GM12891 (cell line): ENCODE data around the gene DENND1A.
"Not testable (repeated sequence)": the region's sequence is repeated elsewhere in the genome, so short reads cannot be mapped to it uniquely, and the experiment has no call there.

ENCODE experiments used
- DNase-seq: peaks from one replicate; pipeline ENCODE4 v3.0.0; 2011; ENCODE audit warnings: low spot score; ENCODE audit not compliant: insufficient read length
- FAIRE-seq: peaks from 2 replicates; lab custom pipeline; 2011; peaks lifted over from hg19 to GRCh38; lab: Jason Lieb, UNC
- PAX5 ChIP-seq: IDR thresholded peaks from 2 replicates; pipeline ENCODE4 v1.6.1; 2011; ENCODE audit warnings: low read length, moderate library complexity, mild to moderate bottlenecking; ENCODE audit not compliant: insufficient read depth, severe bottlenecking
- POLR2A ChIP-seq: IDR thresholded peaks from 2 replicates; pipeline ENCODE4 v1.6.1; 2011; ENCODE audit warnings: low read depth, low read length, control low read depth
- POLR2AphosphoS5 ChIP-seq: IDR thresholded peaks from 2 replicates; pipeline ENCODE4 v1.6.1; 2011; ENCODE audit warnings: low read depth, low read length, control low read depth
- POU2F2 ChIP-seq: IDR thresholded peaks from 2 replicates; pipeline ENCODE4 v1.6.1; 2011; ENCODE audit warnings: low read depth, mild to moderate bottlenecking, control low read depth, low read length, moderate library complexity
- SPI1 ChIP-seq: IDR thresholded peaks from 2 replicates; pipeline ENCODE4 v1.6.1; 2011; ENCODE audit warnings: low read depth, low read length, control low read depth
- TAF1 ChIP-seq: IDR thresholded peaks from 2 replicates; pipeline ENCODE4 v1.6.1; 2011; ENCODE audit warnings: low read depth, low read length, control low read depth

Gene DENND1A

GRCh38 chr9:123441769-123442168, 488.2 kb downstream of the DENND1A start:
- no peak for FAIRE-seq
- TF ChIP-seq SPI1: no peak
- no peak for TF ChIP-seq POLR2AphosphoS5
- TF ChIP-seq TAF1: no peak
- TF ChIP-seq POLR2A: no peak
- TF ChIP-seq PAX5: no peak
- no peak for TF ChIP-seq POU2F2

DNA sequence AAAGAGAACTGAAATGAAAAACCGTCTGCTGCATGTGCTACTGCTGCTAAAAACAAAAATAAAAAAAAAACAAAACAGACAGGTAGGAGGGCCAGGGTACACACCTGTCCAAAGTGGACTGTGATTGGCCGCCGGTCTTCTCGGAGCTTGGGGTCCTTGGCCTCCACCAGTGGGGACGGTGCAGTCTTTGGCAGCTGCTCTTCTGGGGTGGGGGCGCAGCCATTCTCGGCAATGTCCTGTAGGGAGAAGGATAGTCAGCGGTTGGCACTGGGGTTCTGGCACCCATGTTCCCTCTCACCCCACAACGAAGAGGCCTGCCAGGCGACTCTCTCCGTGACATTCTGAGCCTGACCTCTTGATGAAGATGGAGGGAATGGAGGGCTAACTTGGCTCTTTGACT, 489.7 kb downstream of the DENND1A start:
- DNase-seq (no peak), FAIRE-seq (no peak)
- TF ChIP-seq POLR2AphosphoS5: no peak
- no peak for TF ChIP-seq PAX5

More at GRCh38 chr9:123441769-123442168, 488.2 kb downstream of the DENND1A start:
- DNase-seq: no peak

DNA sequence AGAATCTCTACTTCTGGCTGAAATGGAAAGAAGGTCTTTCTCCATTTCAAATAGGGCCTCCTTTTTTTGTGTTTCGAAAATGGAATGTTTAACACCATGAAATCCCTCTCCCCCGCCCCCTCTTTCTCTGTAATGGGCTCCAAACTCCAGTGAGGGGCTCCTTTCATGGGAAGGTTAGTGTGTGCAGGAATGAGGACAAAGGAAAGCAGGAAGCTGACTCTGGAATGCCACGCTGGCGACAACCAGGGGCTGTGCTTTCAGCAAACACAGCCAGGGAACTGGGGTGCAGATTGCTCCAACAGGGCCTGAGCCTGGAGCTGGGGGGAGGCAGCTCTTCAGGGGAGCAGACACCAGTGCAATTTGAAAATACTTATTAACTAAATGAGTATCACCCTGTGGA, 491.1 kb downstream of the DENND1A start:
- FAIRE-seq (no peak), DNase-seq (no peak)

GRCh38 chr9:123438321-123438720, 491.6 kb downstream of the DENND1A start:
- FAIRE-seq (no peak), DNase-seq (no peak)
- TF ChIP-seq POU2F2: no peak
- TF ChIP-seq PAX5: no peak
- TF ChIP-seq SPI1: no peak
- no peak for TF ChIP-seq TAF1
- TF ChIP-seq POLR2A: no peak
- TF ChIP-seq POLR2AphosphoS5: no peak

More for the DNA sequence above, 491.1 kb downstream of the DENND1A start:
- TF ChIP-seq POLR2A (no peak), SPI1 (no peak), POU2F2 (no peak), PAX5 (no peak), POLR2AphosphoS5 (no peak), TAF1 (no peak)

DNA sequence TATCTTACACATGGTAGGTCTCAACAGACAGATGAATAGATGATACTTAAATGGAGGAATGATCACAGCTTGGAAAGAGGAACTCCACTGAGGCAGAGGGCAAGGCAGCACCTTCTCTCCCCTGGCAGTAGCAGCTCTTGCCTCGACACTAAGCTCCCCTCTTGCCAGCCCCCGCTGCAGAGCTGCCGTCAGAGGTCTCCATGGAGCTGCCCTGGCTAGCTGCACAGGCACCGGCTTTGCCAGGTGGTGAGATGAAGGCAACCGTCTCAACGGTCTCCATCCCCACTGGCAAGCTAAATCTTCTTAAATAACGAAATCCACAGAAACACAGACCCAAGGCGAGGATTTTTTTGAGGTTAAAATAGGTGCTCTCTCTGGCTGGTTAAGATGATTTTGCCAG, 492.7 kb downstream of the DENND1A start:
- FAIRE-seq: no peak
- no peak for DNase-seq
- no peak for TF ChIP-seq POU2F2

GRCh38 chr9:123435471-123435870, 494.5 kb downstream of the DENND1A start:
- DNase-seq: no peak
- TF ChIP-seq PAX5 (no peak), POLR2A (no peak), TAF1 (no peak), POLR2AphosphoS5 (no peak), SPI1 (no peak), POU2F2 (no peak)
- no peak for FAIRE-seq

GRCh38 chr9:123434619-123435240, 495.2 kb downstream of the DENND1A start:
- TF ChIP-seq TAF1: no peak
- TF ChIP-seq PAX5: no peak
- TF ChIP-seq POLR2A: no peak
- no peak for TF ChIP-seq POLR2AphosphoS5
- TF ChIP-seq SPI1: no peak
- no peak for TF ChIP-seq POU2F2
- DNase-seq (no peak), FAIRE-seq (no peak)

GRCh38 chr9:123432331-123433236, 497.3 kb downstream of the DENND1A start:
- no peak for TF ChIP-seq POLR2A
- TF ChIP-seq POU2F2: no peak
- TF ChIP-seq PAX5: no peak
- no peak for TF ChIP-seq POLR2AphosphoS5
- no peak for TF ChIP-seq SPI1
- no peak for TF ChIP-seq TAF1
- FAIRE-seq: no peak
- no peak for DNase-seq

DNA sequence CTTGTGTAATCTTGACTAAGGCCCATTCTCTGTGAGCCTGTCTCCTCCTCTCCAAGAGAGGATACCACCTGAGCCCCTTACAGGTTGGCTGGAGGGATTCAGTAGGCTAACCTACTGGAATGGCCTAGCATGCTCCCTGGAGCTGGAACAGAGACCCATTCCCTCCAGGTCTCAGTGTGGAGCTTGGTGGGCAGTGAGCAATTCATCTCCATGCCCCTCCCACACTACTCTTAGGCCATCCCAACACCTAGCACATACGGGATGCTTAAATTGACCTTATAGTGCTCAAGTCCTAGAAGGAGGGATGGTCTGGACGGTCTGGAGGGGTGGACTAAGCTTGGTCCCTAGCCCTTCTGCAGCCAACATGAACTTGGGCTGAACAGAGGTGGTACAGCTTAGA, 498.3 kb downstream of the DENND1A start:
- TF ChIP-seq POLR2AphosphoS5 (no peak), PAX5 (no peak), SPI1 (no peak), POU2F2 (no peak), POLR2A (no peak), TAF1 (no peak)
- no peak for DNase-seq

GRCh38 chr9:123428450-123428849, 501.5 kb downstream of the DENND1A start:
- DNase-seq, FAIRE-seq: not testable (repeated sequence)

More for the DNA sequence above, 498.3 kb downstream of the DENND1A start:
- no peak for FAIRE-seq

DNA sequence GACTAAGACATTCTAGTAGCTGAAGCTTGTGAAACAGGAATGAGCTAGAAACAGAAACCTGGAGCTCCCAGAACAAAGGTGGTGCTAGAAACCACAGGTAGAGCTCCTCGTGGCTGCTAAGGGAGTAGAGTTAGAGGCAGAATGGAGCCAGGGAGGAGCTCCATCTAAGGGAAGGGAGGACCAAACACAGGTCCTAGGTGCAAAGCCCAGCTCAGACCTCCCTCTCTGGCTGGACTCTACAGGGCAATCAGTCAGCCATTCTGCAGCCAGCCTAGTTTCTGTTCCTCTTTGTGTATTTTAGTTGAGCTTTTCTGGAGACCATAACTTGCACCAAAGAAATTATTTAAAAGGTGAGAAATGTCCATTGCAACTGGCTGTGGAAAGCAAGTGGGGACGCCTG, 503.5 kb downstream of the DENND1A start:
- TF ChIP-seq SPI1 (peak; percentile 96), POLR2A (no peak)
- FAIRE-seq (no peak), DNase-seq (peak; percentile 35)
